GM12878 (cell line): ENCODE data around the gene ARPP21. TPM values are rescaled to one million over a fixed set of nuclear protein-coding genes. Genes with fewer than 3 reads are reported as not detected.

ENCODE experiments used
- ATAC-seq: fragments of 200-7000 bp; cut with Tn5 transposase; 3 replicates; pipeline ENCODE4 v1.9.1; 2020; ENCODE audit warnings: mild to moderate bottlenecking, moderate library complexity
- BruUV-seq: library from RNA; stranded (reverse); fragments of 400-500 nt; replicated peaks from 2 replicates; lab custom pipeline; 2021; lab: Mats Ljungman, UMichigan
- CTCF ChIA-PET: fragments of 300-600 bp; sonication (Branson Sonifier 250); formaldehyde crosslinking; extraction: SDS; loops from one replicate; lab custom pipeline; 2021; ENCODE audit warnings: inconsistent platforms; lab: Yijun Ruan, JAX
- POLR2A ChIA-PET: fragments of 350-600 bp; formaldehyde crosslinking; extraction: SDS; loops from one replicate; lab custom pipeline; 2021; ENCODE audit warnings: inconsistent platforms; lab: Charles Lee
- RAD21 ChIA-PET: fragments of 300-600 bp; sonication (Branson Sonifier 250); formaldehyde crosslinking; loops from one replicate; lab custom pipeline; 2023; ENCODE audit warnings: antibody characterized with exemption; ENCODE audit not compliant: unreplicated experiment; lab: Charles Lee
- SMC1A ChIA-PET: fragments of 300-600 bp; sonication (Branson Sonifier 250); formaldehyde crosslinking; loops from one replicate; lab custom pipeline; 2023; ENCODE audit not compliant: unreplicated experiment, uncharacterized antibody; lab: Charles Lee
- DNase-seq: peaks from one replicate; pipeline ENCODE4 v3.0.0-alpha.2; 2011; ENCODE audit warnings: low read depth, low spot score
- FAIRE-seq: peaks from 3 replicates; lab custom pipeline; 2011; peaks lifted over from hg19 to GRCh38; lab: Jason Lieb, UNC
- H2AFZ ChIP-seq: 2 replicates; pipeline ENCODE4 v1.6.0; 2011; ENCODE audit warnings: low read depth, low read length, control low read depth; ENCODE audit not compliant: control insufficient read depth
- H3K27ac ChIP-seq: 2 replicates; pipeline ENCODE4 v1.5.1; 2011; ENCODE audit warnings: control low read depth; ENCODE audit not compliant: control insufficient read depth, insufficient read depth
- H3K27me3 ChIP-seq, 2 experiments: replicated peaks in 1 of 2; 2 replicates each; pipeline versions ENCODE4 v1.6.0 to v1.6.1; 2011; ENCODE audit warnings: low read length in 1 of 2; ENCODE audit not compliant: control insufficient read depth in 2 of 2, insufficient read depth in 2 of 2
- H3K36me3 ChIP-seq, 2 experiments: 2 replicates each; pipeline ENCODE4 v1.5.1; 2011; ENCODE audit warnings: low read length in 1 of 2; ENCODE audit not compliant: control insufficient read depth in 2 of 2, insufficient read depth in 2 of 2
- H3K4me1 ChIP-seq: 2 replicates; pipeline ENCODE4 v1.6.1; 2011; ENCODE audit warnings: mild to moderate bottlenecking, low read length, moderate library complexity, mixed read lengths; ENCODE audit not compliant: control insufficient read depth, insufficient read depth
- H3K4me2 ChIP-seq: 2 replicates; pipeline ENCODE4 v1.6.0; 2011; ENCODE audit warnings: control low read depth; ENCODE audit not compliant: control insufficient read depth, insufficient read depth
- H3K4me3 ChIP-seq: fragments of 200-600 bp; sonication (generic); 2 replicates; pipeline ENCODE4 v1.5.1; 2016
- H3K79me2 ChIP-seq: 2 replicates; pipeline ENCODE4 v1.6.0; 2011; ENCODE audit warnings: low read length; ENCODE audit not compliant: control insufficient read depth, insufficient read depth
- H3K9ac ChIP-seq: 2 replicates; pipeline ENCODE4 v1.8.0; 2011; ENCODE audit warnings: low read length, control low read depth, mixed read lengths; ENCODE audit not compliant: control insufficient read depth, insufficient read depth
- H3K9me3 ChIP-seq: replicated peaks from 3 replicates; pipeline ENCODE4 v1.5.1; 2011; ENCODE audit warnings: mild to moderate bottlenecking, low read length; ENCODE audit not compliant: control insufficient read depth, insufficient read depth
- H4K20me1 ChIP-seq: 2 replicates; pipeline ENCODE4 v1.6.0; 2011; ENCODE audit not compliant: control insufficient read depth, insufficient read depth
- ATF3 ChIP-seq: IDR thresholded peaks from 2 replicates; pipeline ENCODE4 v1.6.1; 2011; ENCODE audit warnings: low read depth, mild to moderate bottlenecking, low read length, moderate library complexity, borderline replicate concordance; ENCODE audit errors: extremely low read depth
- CBX3 ChIP-seq: fragments of 200-600 bp; sonication (generic); IDR thresholded peaks from 2 replicates; pipeline ENCODE4 v1.6.1; 2016; ENCODE audit warnings: low read depth, borderline replicate concordance
- CHD1 ChIP-seq: IDR thresholded peaks from 2 replicates; pipeline ENCODE4 v1.6.1; 2012; ENCODE audit warnings: low read depth, low read length, improper control_type of control experiment
- E2F4 ChIP-seq: IDR thresholded peaks from 2 replicates; pipeline ENCODE4 v1.6.1; 2012; ENCODE audit warnings: low read depth, low read length, improper control_type of control experiment
- FOS ChIP-seq: IDR thresholded peaks from 3 replicates; pipeline ENCODE4 v1.6.1; 2011; ENCODE audit warnings: borderline replicate concordance; ENCODE audit not compliant: insufficient read length; ENCODE audit errors: extremely low read depth
- HCFC1 ChIP-seq: fragments of 150-350 bp; IDR thresholded peaks from 2 replicates; pipeline ENCODE4 v1.6.1; 2014; ENCODE audit warnings: low read length
- HDAC2 ChIP-seq: fragments of 200-600 bp; sonication (generic); IDR thresholded peaks from 2 replicates; pipeline ENCODE4 v1.6.1; 2017
- MEF2A ChIP-seq: IDR thresholded peaks from 2 replicates; pipeline ENCODE4 v1.6.1; 2011; ENCODE audit warnings: low read depth, mild to moderate bottlenecking, low read length, moderate library complexity; ENCODE audit not compliant: insufficient read depth
- MTA3 ChIP-seq: IDR thresholded peaks from 2 replicates; pipeline ENCODE4 v1.6.1; 2012; ENCODE audit warnings: low read length, inconsistent platforms, borderline replicate concordance
- MYB ChIP-seq: fragments of 150-350 bp; IDR thresholded peaks from 2 replicates; pipeline ENCODE4 v1.6.1; 2014; ENCODE audit warnings: mild to moderate bottlenecking, low read depth, low read length, borderline replicate concordance
- MYC ChIP-seq: IDR thresholded peaks from 2 replicates; pipeline ENCODE4 v1.6.1; 2011; ENCODE audit warnings: mild to moderate bottlenecking, low read length, moderate library complexity, inconsistent platforms; ENCODE audit not compliant: insufficient read depth, insufficient replicate concordance, insufficient read length, severe bottlenecking
- PAX8 ChIP-seq: fragments of 450-650 bp; IDR thresholded peaks from 2 replicates; pipeline ENCODE4 v1.6.1; 2017; ENCODE audit warnings: mild to moderate bottlenecking, moderate library complexity
- PBX3 ChIP-seq: IDR thresholded peaks from 2 replicates; pipeline ENCODE4 v1.6.1; 2011; ENCODE audit warnings: mild to moderate bottlenecking, low read depth, low read length, moderate library complexity; ENCODE audit not compliant: insufficient replicate concordance
- RELA ChIP-seq: fragments of 450-650 bp; IDR thresholded peaks from 2 replicates; pipeline ENCODE4 v1.8.0; 2014; ENCODE audit warnings: borderline replicate concordance; ENCODE audit not compliant: partially characterized antibody
- SIX5 ChIP-seq: IDR thresholded peaks from 2 replicates; pipeline ENCODE4 v1.6.1; 2011; ENCODE audit warnings: mild to moderate bottlenecking, low read depth, low read length, moderate library complexity; ENCODE audit not compliant: severe bottlenecking
- SPI1 ChIP-seq: IDR thresholded peaks from 2 replicates; pipeline ENCODE4 v1.6.1; 2011; ENCODE audit warnings: low read depth, mild to moderate bottlenecking, low read length, moderate library complexity, borderline replicate concordance; ENCODE audit not compliant: insufficient read depth
- WRNIP1 ChIP-seq: IDR thresholded peaks from 2 replicates; pipeline ENCODE4 v1.6.1; 2011; ENCODE audit warnings: low read depth, low read length, improper control_type of control experiment, borderline replicate concordance
- WGBS: methylation state at CpG from one replicate; pipeline ENCODE4 v1.1.6; 2016; ENCODE audit warnings: low lambda C conversion rate; ENCODE audit not compliant: insufficient replicate concordance, insufficient coverage; ENCODE audit errors: missing lambda C conversion rate; 5-methylcytosine and 5-hydroxymethylcytosine counted together
- in situ Hi-C: fragments of 300-500 bp; cut with MboI; formaldehyde crosslinking; loops from 9 replicates; pipeline ENCODE4 v1.14.3; 2018; ENCODE audit warnings: mixed read lengths
- intact Hi-C: fragments of 100-400 bp; cut with micrococcal nuclease; formaldehyde crosslinking; loops from one replicate; pipeline ENCODE4 v1.14.2; 2022; ENCODE audit not compliant: unreplicated experiment
- polyA plus RNA-seq, 11 experiments: library from polyadenylated mRNA; depleted of rRNA in 4 of 11; unstranded in 6 of 11; stranded (reverse) in 5 of 11; fragments of >200 nt; fragmentation: Nextera tagmentation in 4 of 11; fragmentation: Illumina TruSeq in 1 of 11; extraction: Ambion mirVana in 4 of 11; extraction: Trizol in 1 of 11; gene quantifications; 1 replicate in 1 of 11; 2 replicates in 10 of 11; pipeline versions ENCODE4 v1.2.1 to v1.2.3, GENCODE V29; 2011 to 2016; ENCODE audit warnings: inconsistent platforms in 2 of 11, missing spikeins in 2 of 11, low read depth in 1 of 11
- total RNA-seq, 4 experiments: library from RNA; depleted of rRNA in 3 of 4; stranded (reverse); fragments of >200 nt in 3 of 4; fragmentation: Illumina TruSeq in 1 of 4; extraction: Trizol in 1 of 4; gene quantifications; 2 replicates each; pipeline versions ENCODE4 v1.2.1 to v1.2.3, GENCODE V29; 2013 to 2021

The ARPP21 gene
- total and polyA plus RNA-seq, 10 of the 15 experiments (the other 5 are each of a cell fraction or from before 2014, with no cell fraction given), result not detected

GRCh38 chr3:35648347-35648746, 9.0 kb downstream of the ARPP21 start:
- H3K9ac ChIP-seq, result no peak overlapping the region
- H4K20me1 ChIP-seq, result no peaks in the 10 kb centered on the region
- H3K4me2 ChIP-seq, result no peak overlapping the region
- H3K4me3 ChIP-seq, result no peak overlapping the region
- H3K79me2 ChIP-seq, result no peaks in the 10 kb centered on the region
- H3K4me1 ChIP-seq, result no peaks in the 10 kb centered on the region
- WGBS, result 0% methylated on average over 2 of the region's 2 CpGs
- no peak overlapping the region for H3K27ac ChIP-seq
- intact Hi-C loops, result no loop called here
- ChIA-PET RAD21 (no interaction called here), SMC1A (no interaction called here), POLR2A (no interaction called here), CTCF (no interaction called here)
- ATAC-seq (no peak), FAIRE-seq (no peak), DNase-seq (no peak)
- no peaks in the 10 kb centered on the region for H3K9me3 ChIP-seq
- no peaks in the 10 kb centered on the region for H3K36me3 ChIP-seq
- no peak overlapping the region for H2AFZ ChIP-seq
- TF ChIP-seq PBX3, result no peak
- TF ChIP-seq SPI1, result no peak
- no peak for TF ChIP-seq HCFC1
- no peak for TF ChIP-seq SIX5
- TF ChIP-seq FOS, result no peak
- no peak for TF ChIP-seq WRNIP1
- TF ChIP-seq CBX3, result no peak
- no peak for TF ChIP-seq HDAC2
- TF ChIP-seq ATF3, result no peak
- TF ChIP-seq MYC, result no peak
- TF ChIP-seq MTA3, result no peak
- TF ChIP-seq PAX8, result no peak
- TF ChIP-seq RELA, result no peak
- TF ChIP-seq MYB, result no peak
- no peak for TF ChIP-seq CHD1
- no peak for TF ChIP-seq MEF2A
- TF ChIP-seq E2F4, result no peak
- in situ Hi-C loops, result no loop called here
- BruUV-seq, result no TSS peak
- H3K27me3 ChIP-seq, result no peaks in the 10 kb centered on the region
